Stimulated activated CD4-positive, alpha-beta T cell treated with anti-CD3 and anti-CD28 coated beads, Interleukin-1b, Interleukin-23, amount 100 ng/mL, for 48 hours (primary cell): Measurements from ENCODE around the gene CALB2.
A peak's percentile ranks its signal among the peaks of the same experiment; 100 is the strongest.

Experiments used
- DNase-seq: peaks from one replicate; pipeline ENCODE4 v3.0.0-alpha.2; 2020

The CALB2 gene

DNA sequence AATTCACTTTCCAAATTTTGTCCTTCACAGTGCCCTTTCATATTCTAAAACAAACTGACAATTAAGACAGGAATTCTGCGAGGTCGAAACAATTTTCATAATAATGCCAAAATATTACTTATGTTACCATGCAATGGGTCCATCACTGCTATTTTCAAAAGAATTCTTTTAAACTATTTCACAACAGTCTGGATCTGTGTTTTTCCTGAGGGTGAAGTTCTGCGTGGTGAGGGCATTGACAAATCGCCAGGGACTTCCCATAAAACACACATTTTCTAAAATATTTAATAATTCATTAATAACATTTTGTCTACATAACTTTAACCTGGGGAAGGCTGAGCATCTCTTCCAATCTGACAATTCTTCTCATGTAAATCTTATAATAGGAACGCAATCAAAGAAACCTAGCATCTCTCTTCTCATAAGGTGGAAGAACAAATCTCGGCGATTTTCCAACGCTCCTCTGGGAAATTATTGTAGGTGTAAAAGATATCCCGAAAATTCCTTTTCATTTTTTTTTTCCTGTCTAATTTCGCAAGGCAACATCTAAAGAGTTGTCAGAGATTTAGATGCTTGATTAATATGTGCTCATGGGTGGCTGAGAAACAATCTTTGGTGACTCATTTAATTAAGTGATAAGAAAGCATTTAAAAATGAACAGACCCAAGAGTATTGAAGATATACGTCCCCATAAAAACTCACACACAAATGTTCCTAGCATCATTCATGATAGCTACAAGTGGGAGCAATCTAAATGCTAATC is 41.5 kb downstream of the CALB2 start:
- no peak for DNase-seq

DNA sequence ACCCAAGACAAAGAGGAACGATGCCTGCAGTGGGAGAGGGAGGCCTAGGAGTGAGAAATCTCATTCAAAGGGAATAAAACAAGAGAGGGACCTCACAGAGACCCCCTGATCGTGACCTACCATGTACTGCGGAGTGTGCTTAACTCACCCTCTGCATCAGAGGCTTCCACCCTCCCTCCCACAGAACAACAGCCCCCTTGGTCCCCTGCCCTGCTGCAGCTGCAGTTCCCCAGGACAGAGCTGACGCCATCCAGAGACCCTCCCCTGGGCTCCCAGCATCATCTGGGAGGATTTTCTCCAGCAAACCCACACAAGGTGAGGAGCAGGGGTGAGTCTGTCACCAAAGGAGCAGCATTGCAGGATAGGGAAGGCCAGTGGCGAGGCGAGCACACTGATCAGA is 43.5 kb downstream of the CALB2 start:
- no peak for DNase-seq

DNA sequence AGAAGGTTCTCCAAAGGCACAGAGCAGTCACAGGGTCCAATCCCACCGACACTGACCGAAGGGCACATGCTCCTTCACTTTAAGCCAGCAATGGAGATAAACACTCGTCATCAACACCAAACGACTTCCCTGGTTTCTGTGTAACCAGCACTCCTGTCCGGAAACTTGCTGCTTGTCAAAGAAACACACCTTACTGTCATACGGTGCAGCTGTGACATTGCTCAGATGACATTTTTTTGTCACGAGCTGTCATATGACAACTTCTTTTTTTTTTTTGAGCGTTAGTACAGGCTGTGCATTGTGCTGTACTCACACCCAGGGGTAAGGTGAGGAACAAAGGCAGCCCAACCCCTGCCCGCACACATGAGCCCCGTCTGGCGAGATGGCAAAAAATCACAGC is 44.2 kb downstream of the CALB2 start:
- DNase-seq = no peak

DNA sequence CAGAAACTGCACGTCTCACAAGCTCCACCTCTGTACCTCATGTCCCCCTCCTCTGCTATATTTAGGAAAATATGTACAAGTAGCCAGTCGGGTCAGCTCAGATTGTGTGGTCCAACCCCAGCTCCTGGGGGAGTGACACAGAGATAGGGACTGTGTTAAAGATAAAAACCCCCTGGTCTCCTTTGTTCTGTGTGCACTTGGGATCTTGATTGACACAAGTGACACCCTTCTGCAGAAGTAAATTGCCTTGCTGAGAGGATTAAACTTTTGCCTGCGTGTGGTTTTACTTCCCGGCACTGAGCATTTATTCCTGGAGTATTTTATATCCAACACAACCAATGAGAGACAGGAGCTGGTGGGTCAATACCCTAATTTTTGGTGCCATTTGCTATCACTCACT is 45.8 kb downstream of the CALB2 start:
- no peak for DNase-seq

DNA sequence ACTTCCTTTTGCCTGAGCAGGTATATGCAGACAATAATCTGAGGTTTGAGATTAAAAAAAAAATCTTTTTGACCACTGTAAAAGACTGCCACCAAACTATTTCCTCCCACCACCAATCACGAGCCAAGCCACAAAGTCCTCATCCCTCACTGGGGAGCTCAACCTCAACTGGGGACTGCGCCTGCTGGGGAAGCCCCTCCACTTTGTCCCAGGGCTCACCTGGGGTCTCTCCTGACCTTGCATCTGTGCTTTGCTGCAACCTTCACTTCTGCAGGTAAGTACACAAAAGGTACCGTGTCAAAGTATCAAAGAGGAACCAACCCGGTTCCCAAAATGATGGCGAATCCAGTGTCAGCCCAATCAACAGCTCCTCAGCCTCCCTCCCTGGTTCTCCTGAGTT is 47.8 kb downstream of the CALB2 start:
- no peak for DNase-seq

DNA sequence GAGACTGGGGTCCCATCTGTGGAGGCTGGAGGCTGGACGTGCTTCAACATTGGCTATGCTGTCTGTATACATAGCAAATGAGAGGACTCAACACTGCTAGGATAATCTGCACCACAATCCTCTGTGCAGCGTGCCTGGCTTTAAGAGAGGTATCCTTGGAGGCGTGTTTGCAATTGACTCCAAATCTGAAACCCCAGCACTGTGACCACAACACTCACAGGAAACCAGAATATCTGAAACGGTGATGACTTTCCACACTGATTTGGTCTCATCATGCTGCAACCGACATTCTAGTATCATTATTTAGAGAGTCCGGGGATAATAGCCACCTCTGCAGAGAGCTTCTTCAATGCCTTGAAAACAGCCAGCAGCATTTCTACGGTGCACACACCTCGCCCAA is 48.2 kb downstream of the CALB2 start:
- DNase-seq = no peak

DNA sequence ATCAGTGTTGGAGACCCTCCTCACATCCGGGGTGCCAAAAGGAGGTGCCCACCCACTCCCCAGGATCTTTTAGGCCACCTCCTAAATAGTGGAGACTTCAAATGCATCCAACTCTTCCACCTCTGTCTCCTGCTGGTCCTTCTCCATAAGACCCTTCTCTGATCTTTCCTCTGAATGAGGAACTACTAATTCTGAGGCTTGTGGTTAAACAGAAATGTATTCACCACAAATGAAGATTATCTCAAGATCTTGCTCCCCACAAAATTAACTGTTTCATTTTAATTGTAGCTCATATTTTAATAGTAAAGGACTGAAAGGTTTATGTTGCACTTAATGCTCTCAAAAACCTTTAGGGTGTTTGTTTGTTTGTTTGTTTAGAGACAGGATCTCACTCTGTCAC is 49.2 kb downstream of the CALB2 start:
- no peak for DNase-seq

- no peak for DNase-seq
Measured at GRCh38 chr16:71408536-71408935, 50.0 kb downstream of the CALB2 start.

DNA sequence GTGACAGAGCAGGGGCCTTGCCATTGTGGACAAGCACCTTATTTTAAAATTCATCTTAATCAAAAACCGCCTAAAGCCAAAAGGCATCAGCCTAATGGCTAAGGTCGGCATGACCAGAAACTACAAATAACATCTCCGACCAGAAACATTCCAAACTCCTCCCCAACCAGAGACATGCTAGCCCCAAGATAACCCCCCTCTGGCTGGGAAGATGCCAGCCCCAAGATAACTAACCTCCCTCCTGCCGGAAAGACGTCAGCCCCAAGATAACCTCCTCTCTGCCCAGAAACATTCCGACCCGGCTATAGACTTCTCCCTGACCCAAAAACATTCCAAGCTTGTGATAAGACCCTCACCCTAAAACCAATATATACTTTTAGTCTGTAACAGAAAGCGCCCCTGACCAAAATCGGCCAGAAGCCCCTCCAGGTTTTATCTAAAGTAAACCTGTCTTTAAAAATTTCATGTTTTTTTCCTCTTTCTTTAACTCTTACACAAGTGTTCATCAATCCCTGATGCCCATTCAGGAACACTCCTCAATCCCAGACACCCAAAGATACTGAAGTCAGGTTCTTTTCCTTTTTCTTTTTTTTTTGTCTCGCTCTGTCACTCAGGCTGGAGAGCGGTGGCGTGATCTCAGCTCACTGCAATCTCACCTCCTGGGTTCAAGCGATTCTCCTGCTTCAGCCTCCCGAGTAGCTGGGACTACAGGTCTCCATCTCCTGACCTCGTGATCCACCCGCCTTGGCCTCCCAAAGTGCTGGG is 50.7 kb downstream of the CALB2 start:
- DNase-seq = no peak

- DNase-seq = no peak
Measured at GRCh38 chr16:71410146-71410545, 51.6 kb downstream of the CALB2 start.

DNA sequence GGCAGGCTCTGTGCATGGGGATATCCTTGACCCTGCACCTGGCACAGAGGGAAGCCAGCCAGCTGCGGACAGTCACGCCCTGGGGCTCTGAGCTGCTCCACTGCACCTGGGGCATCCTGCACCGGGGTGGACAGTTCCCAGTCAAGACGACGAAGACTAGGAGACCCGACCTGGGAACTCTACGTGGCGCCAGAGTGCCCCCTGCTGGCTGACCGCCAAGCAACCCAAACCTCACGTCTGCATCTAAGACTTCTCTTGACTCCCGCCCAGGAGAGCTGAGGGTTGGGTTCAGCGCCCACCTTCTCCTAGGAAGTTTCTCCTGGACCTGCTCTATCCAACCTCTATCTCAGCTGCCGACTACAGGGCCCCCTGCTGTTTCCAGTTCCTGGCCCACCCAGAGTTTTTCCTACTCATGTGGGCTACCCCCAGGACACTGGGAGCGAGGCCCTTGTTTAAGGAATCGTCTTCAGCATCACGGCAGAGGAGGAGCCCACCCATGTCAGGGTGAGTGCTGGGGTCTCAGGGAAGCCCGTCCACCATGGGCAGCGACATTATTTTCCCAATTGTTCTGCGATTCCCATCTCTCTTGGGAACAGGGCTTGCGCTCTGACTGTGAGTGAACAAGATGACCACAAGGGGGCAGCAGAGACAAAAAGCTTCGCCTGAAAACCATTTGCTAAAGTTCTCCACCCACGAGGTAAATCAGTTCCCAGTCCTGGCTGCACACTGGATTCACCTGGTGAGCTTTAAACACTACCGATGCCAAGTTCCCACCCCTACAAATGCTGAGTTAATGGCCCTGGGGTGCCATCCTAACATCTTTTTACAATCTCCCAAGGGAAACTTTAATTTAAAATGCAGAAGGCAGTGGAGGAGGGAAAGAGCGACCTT is 54.0 kb downstream of the CALB2 start:
- peak; percentile 61 for DNase-seq

DNA sequence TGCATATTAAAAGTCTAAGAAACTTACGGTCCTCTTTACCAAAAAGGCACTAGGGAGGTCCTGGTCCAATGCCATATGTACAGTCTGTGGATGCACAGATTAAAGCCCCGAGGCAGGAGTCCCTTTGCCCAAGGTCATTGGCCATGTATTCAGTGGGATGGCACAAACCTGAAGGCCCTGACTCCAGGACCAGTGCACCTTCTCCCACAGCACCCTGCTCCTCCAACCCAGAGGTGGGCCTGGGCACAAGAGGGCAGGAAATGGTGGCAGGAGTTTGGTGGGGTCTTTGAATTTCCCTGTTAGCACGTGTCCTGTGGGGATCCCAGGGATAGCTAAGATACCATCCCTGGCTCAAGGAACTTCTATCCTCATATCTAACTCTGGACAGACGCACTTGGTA is 54.8 kb downstream of the CALB2 start:
- DNase-seq = no peak

GRCh38 chr16:71414038-71414437 is 55.5 kb downstream of the CALB2 start:
- no peak for DNase-seq

DNA sequence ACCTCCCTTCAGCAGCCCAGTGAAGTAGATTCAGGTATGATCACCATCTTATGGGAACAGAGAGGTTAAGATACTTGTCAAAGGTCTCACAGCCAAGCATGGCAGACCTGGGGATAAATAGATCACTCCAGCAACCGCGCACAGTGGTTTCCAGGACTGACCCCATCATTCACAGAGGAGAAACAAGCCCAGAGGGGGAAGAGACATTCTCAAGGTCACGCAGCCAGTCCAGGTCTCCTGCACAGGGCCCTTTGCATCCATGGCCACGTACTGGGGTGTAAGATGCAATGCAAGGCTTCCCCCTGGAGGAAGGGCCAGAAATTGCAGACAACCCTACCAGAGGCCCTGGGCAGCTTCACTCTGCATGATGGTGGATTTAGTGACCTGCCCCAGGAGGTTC is 63.4 kb downstream of the CALB2 start:
- DNase-seq = peak; percentile 32

- DNase-seq = no peak
Measured at GRCh38 chr16:71423016-71423415, 64.5 kb downstream of the CALB2 start.

DNA sequence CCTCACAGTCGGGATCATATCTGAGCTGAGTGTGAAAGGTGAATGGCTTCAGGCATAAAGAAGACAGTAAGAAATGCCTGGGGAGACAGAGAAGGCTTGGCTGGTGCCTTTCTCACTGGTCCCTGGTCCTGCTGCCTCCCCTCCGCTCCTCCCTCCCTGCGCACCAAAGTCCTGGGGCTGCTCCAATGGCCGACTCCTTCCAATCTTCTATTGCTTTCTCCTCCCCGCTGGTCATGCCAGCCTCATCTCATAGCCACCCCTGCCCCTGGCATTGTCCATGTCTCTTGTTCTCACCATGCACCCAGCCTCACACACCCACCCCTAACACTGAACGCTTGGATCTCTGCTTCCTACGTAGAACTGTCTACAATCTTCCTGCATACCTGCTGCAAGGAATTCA is 65.3 kb downstream of the CALB2 start:
- DNase-seq = no peak

DNA sequence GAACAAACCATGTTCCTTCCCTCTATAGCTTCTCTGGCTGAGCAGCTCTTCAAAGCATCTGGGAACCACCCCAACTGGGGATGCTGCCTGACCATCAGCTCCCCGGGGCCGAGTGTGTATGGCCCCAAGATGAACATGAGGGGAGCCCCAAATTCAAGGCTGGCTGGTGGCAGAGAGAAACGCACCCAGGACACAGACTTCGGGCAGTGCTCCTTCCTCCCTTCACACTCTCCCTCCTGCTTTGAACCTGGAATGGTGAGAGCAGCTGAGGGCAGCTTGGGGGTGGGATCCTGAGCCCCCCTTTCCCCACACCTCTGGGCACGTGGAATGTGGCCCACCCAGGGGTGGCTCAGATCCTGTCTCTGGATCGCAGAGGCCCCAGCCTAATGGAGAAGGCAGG is 66.1 kb downstream of the CALB2 start:
- no peak for DNase-seq

GRCh38 chr16:71425746-71426068 is 67.2 kb downstream of the CALB2 start:
- DNase-seq = no peak

DNA sequence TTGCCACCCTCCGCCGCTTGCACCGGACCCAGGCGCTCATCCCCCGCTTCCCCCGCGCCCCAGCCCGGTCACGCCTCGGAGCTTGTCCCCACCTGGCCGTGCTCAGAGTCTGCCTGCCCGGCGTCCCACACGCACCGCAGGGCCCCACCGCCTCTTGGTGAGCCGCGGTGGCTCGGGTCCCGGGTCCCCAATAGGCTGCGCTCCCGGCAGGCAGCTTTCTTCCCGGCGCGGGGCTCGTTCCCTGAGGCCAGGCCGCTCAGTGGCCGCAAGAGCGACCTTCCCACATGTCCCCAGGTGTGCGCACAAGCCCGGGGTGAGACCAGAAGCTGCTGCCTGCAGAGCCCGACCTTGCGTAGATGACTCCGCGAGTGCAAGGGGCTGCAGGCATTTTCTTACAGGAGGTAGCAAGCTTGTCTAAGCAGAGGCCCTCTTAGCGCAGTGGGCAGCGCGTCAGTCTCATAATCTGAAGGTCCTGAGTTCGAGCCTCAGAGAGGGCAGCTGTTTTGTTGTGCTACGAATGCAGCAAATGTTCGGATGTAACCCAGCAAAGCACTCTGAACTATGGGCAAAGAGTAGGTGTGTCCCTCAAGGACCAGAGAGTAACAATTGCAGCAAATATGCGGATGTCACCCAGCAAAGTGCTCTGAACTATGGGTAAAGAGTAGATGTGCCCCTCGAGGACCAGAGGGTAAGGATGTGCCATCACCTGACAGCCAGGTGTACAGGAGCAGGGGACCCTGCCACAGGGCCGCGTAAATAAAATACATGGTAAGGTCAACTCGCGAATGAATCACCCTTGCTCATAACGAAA is 67.8 kb downstream of the CALB2 start:
- peak; percentile 62 for DNase-seq

GRCh38 chr16:71426880-71427615 is 68.5 kb downstream of the CALB2 start:
- DNase-seq = no peak

- DNase-seq = no peak
Measured at GRCh38 chr16:71428385-71428784, 69.9 kb downstream of the CALB2 start.

DNA sequence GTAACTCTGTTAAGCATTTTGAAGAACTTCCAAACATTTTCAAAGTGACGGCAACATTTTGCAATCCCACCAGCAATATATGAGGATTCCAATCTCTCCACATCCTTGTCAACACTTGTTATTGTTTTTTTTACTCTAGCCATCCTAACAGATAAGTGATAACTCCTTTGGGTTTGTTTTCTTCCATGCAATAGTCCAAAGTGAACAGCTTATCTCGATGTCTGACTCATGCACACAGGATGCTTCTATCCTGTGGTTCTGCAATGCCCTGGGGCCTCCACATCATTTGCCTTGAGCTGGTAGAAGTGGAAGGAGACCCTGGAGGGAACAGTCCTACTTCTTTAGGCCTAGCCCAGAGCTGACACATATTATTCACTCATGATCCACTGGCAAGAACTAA is 70.4 kb downstream of the CALB2 start:
- DNase-seq = no peak
